HG02885 (cell line): ENCODE measurements around the gene FMO1.
"Not testable (repeated sequence)": the region's sequence is repeated elsewhere in the genome, so short reads cannot be mapped to it uniquely, and the experiment has no call there.

Experiments used
- ATAC-seq: cut with Tn5 transposase; IDR thresholded peaks from one replicate; pipeline ENCODE4 v1.9.1; 2021; ENCODE audit warnings: mild to moderate bottlenecking; ENCODE audit not compliant: unreplicated experiment, poor library complexity

FMO1 gene

DNA sequence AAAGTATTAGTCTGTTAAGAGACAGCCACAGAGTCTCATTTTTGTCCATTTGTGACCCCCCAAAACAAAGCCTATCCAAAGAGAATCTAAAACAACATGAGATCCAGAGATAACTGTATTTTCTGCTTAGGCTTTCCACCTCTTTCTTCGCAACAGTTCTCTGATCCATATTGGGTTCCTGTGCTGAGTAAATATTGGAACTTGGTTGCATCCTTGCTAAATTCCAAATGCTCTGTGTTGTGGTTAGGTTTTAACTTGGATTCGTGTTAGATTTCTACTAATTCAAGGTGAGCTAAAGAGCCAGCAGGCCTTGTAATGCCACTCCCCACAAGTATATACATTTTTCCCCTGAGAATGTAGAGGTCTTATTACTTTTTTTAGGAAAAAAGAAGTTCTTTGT lies 29.2 kb downstream of the FMO1 start:
- no peak for ATAC-seq

DNA sequence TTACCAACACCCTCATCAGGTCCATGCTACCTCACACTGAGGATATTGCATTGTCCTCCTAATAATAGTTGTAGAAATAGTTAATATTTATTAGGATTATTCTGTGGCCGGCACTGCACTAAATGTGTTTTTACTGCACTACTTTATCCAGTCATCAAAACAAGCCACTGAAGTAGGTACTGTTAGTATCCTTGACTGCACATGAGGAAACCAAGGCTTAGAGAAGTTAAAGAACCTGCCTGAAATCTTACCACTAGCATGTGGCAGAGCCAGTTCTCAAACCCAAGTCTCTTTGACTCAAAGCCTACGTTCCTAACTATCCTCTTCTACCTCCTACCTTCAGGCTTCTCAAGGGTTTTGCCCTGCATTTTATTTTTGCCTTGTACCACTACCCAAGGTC lies 30.9 kb downstream of the FMO1 start:
- ATAC-seq = no peak

GRCh38 chr1:171279678-171280077 lies 31.4 kb downstream of the FMO1 start:
- ATAC-seq = no peak

GRCh38 chr1:171280599-171280998 lies 32.3 kb downstream of the FMO1 start:
- no peak for ATAC-seq

GRCh38 chr1:171286032-171286705 lies 37.9 kb downstream of the FMO1 start:
- peak; percentile 80 for ATAC-seq

- ATAC-seq = no peak
These were observed 42.3 kb downstream of the FMO1 start for GRCh38 chr1:171290621-171291020.

GRCh38 chr1:171292799-171293198 lies 44.5 kb downstream of the FMO1 start:
- no peak for ATAC-seq

DNA sequence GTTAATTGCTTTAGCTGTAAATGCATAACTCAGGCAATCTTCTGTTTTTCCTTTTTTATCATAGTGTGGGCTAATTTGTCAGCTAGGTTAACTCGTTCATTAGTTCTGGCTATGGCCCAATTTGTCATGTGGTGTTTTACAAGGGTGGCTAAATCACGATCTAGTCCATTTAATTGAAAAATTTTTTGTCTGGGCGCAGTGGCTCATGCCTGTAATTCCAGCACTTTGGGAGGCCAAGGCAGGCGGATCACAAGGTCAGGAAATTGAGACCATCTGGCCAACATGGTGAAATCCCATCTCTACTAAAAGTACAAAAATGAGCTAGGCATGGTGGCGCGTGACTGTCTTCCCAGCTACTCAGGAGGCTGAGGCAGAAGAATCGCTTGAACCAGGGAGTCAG lies 47.1 kb downstream of the FMO1 start:
- not testable (repeated sequence) for ATAC-seq

DNA sequence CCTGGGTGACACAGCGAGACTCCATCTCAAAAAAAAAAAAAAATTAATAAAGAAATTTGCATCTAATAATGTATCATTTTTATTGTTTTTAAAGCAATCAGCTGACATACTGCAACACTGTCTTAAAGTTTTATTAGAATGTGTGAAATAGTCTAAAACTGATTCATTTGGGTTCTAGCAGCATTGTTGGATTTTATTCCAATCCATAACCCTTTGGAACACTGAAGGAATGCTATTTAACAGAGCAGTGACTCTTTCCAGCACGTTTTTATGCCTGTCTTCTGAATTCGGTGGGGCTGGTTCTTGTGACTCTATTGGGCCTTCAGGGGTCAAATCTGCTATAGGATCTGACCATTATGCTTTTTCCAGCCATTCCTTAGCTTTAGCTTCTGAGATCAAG lies 47.5 kb downstream of the FMO1 start:
- ATAC-seq = no peak

- no peak for ATAC-seq
These were observed 48.6 kb downstream of the FMO1 start for GRCh38 chr1:171296897-171297296.

- ATAC-seq = no peak
These were observed 50.4 kb downstream of the FMO1 start for GRCh38 chr1:171298696-171299095.

DNA sequence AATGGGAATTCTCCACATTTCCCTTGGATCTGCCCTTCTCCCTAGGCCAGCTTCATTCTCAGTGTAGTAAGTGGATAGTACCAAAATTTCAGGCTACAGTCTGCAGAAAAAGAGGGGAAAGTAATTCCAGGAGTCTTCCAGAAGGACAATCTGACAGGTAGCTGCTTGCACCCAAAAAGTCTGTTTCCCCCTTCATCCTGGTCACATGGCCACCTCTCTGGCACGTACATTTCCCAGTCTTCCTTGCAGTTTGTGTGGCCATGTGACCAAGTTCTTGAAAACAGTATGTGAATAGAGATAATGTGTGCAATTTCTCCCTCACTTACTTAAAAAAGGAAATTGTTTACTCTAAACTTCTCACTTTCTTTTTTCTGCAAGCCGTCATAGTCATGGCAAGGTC lies 51.0 kb downstream of the FMO1 start:
- no peak for ATAC-seq

DNA sequence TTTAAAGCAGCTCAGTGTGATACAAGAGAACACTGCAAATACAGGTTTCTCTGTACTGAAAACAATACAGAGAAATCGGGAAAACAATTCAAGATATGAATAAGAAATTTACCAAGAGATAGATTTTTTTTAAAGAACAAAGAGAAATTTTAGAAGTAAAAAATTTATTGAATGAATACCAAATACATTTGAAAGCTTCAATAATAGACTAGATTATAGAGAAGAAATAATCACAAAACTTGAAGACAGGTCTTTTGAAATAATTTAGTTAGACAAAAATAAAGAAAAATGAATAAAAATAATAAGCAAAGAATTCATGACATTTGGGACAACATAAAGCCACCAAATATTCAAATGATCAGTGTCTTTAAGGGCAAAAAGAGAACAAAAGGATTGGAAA lies 52.1 kb downstream of the FMO1 start:
- no peak for ATAC-seq

DNA sequence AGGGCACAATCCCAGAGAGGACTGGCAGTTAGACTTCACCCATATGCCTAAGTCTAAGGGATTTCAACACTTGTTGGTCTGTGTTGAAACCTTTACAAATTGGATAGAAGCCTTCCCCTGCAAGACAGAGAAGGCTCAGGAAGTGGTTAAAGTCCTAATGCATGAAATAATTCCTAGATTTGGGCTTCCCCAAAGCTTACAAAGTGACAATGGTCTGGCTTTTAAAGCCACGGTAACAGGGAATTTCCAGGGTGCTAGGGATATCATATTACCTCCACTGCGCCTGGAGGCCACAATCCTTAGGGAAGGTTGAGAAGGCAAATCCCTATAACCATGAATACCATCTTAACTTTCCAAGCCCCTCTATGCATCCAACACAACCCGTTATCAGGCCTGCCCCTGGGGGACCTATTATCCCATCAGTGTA lies 62.4 kb downstream of the FMO1 start:
- no peak for ATAC-seq

- no peak for ATAC-seq
These were observed 63.7 kb downstream of the FMO1 start for GRCh38 chr1:171311771-171312558.

DNA sequence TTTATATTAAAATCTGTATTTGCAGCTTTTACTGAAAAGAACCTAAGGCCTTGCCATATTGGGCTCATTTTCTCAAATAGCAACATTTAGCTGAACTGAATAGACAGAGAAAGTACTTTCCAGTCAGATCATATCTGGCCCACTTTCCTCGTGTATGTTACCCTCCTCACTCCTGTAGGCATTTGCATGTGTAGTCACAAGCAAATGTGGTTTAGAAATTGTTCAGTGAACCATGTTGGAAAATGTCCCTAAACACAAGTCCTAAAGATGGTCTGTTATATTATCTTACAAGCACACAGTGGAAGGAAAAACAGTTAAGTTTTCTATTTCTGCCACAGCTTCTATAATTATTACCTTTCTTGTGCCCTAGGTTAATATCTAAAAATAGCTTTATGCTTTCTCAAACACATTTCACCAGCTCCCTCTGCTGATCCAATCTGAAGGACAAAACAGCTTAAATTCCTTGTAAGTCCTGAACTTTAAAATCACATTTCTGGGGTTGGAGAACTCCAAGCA lies 65.1 kb downstream of the FMO1 start:
- ATAC-seq = peak; percentile 42

DNA sequence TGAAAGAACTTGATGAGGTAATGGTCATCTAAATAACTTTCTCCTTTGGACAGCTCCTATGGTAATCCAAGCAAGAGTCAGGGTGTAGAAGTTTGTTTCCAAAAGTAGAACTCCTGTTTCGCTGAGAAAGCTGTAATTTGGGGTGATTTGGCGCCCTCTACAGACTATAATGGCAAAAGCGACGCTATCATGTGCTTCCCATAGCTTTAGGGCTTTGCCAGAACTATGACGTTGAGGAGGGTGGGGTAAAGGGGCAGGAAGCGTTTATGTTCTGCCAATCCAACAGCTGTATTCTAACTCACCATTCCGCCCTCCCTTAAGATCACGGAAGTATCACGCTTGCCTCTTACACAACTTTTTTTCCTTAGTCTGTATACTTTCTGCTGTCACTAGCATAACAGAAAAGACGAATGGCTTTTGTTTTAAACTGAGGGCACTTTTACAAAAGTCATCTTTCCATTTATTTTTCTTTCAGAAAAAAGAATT lies 65.6 kb downstream of the FMO1 start, which contains the start of gene FMO4:
Gene FMO4, plus strand, starts transcription at position 349 of the 486 bp plus-strand sequence. CDS start 5,643 bp downstream, outside the sequence.
- ATAC-seq = peak; percentile 100

DNA sequence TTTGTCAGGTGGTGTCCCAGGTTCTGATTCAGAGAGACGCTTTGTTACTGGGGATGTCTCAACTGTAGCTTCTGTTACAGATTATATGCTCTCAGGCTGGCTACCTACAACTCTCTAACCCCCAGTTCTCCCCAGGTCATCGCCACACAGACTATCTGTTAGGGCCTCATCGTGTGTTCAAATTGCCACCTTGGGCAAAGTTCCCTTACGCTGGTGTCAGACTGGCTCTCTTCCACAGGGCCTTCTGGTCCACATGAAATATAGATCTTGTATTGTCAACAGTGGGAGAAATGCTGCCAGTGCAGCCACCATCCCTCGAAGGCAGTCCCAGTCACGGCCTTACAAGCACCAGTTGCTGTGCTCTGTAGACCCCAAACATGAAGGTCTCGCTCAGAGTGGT lies 81.0 kb downstream of the FMO1 start:
- ATAC-seq = no peak

GRCh38 chr1:171334024-171334640 lies 85.8 kb downstream of the FMO1 start:
- no peak for ATAC-seq
